ENCODE results near the gene TRIO.
A peak's percentile ranks its signal among the peaks of the same experiment; 100 is the strongest.
"Not testable (repeated sequence)": the region's sequence is repeated elsewhere in the genome, so short reads cannot be mapped to it uniquely, and the experiment has no call there.

Gene TRIO

GRCh38 chr5:14207428-14207827 lies 64.3 kb downstream of the TRIO start:
- TF ChIP-seq ZNF596 (tag by site-specific recombination; IDR thresholded peaks at IDR 0.05), result peak; percentile 58; the same call in 1 of the 2 replicates
- CTCF ChIA-PET, result interaction anchor here (0.6 kb wide), 1 partner anchor 100 kb away, joined by 3 read pairs; no protein-coding TSS in a partner anchor
- not testable (repeated sequence) for H3K27ac ChIP-seq (ENCODE audit: extremely low read depth, low read depth, low read length)

DNA sequence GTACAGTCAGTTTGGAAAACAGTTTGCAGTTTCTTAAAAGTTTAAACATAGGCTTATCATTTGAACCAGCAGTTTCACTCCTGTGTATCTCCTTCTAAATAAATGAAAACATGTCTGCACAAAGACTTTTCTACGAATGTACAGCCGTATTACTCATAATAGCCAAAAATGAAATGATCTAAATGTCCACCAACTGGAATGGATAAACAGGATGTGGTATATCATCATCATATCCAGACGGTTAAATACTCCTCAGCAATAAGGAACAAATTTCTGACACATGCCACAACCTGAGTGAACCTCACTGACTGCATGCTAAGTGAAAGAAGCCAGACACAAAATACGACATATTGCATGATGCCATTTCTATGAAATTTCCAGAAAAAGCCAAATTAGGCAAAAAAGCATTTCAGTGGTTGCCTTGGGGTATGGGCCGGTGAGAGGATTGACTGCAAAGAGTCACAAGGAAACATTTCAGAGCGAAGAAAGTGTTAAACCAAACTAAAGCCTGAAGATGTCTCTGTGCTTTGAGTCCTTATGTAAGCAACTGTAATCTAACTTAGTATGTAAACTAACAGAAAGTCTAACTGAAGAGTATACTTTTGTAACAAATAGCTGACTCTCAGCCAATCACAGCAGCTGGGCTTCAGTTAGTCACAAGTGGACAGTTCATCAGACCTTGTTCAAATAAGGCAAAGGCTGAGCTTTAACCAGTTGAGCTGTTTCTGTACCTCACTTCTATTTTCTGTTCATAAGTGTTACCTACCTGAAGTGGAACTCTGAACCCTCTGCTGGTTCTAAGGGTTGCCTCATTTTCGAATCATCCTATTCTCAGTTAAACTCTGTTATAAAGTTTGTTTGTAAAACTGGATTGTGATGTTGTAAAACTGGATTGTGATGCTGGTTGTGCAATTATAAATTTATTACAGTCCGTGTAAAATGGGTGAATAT lies 65.2 kb downstream of the TRIO start:
- no peak overlapping the region for H3K27ac ChIP-seq (ENCODE audit: extremely low read depth, low read depth, low read length)

More at GRCh38 chr5:14207428-14207827, 64.3 kb downstream of the TRIO start:
- H3K36me3 ChIP-seq (ENCODE audit: control insufficient read depth in 2 of 2, insufficient read depth in 1 of 2, low read length in 2 of 2); POLR2A ChIA-PET; H3K9me3 ChIP-seq (ENCODE audit: control insufficient read depth, insufficient read depth, low read depth, low read length); H3K4me3 ChIP-seq (ENCODE audit: low read depth, low read length): not testable (repeated sequence)
- H3K4me1 ChIP-seq (ENCODE audit: control insufficient read depth, insufficient read depth, low read length), result peaks cover 43% of the 10 kb centered on the region

More for the DNA sequence above, 65.2 kb downstream of the TRIO start:
- ChIA-PET CTCF (interaction anchor here (0.6 to 1.3 kb wide), 3 partner anchors 62 to 100 kb away, joined by 3 to 6 read pairs (median 3); no protein-coding TSS in a partner anchor), POLR2A (interaction anchor here (1.3 kb wide), 1 partner anchor 63 kb away, joined by 3 read pairs; no protein-coding TSS in a partner anchor)
- H3K4me3 ChIP-seq (ENCODE audit: low read depth, low read length), result no peak overlapping the region
- no peaks in the 10 kb centered on the region; a peak in 1 of 3 replicates for H3K36me3 ChIP-seq (ENCODE audit: control insufficient read depth in 2 of 2, insufficient read depth in 1 of 2, low read length in 2 of 2)
- H3K4me1 ChIP-seq (ENCODE audit: control insufficient read depth, insufficient read depth, low read length), result peaks cover 38% of the 10 kb centered on the region
- H3K9me3 ChIP-seq (ENCODE audit: control insufficient read depth, insufficient read depth, low read depth, low read length), result no peaks in the 10 kb centered on the region
- TF ChIP-seq, protein P1, sequence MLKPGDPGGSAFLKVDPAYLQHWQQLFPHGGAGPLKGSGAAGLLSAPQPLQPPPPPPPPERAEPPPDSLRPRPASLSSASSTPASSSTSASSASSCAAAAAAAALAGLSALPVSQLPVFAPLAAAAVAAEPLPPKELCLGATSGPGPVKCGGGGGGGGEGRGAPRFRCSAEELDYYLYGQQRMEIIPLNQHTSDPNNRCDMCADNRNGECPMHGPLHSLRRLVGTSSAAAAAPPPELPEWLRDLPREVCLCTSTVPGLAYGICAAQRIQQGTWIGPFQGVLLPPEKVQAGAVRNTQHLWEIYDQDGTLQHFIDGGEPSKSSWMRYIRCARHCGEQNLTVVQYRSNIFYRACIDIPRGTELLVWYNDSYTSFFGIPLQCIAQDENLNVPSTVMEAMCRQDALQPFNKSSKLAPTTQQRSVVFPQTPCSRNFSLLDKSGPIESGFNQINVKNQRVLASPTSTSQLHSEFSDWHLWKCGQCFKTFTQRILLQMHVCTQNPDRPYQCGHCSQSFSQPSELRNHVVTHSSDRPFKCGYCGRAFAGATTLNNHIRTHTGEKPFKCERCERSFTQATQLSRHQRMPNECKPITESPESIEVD (tag by site-specific recombination; IDR thresholded peaks at IDR 0.05), result peak; percentile 67
- TF ChIP-seq GLI2 (tag by site-specific recombination; IDR thresholded peaks at IDR 0.05; ENCODE audit: borderline replicate concordance, low read depth) (no peak), ZNF169 (tag by site-specific recombination; IDR thresholded peaks at IDR 0.05) (no peak), YY1 (tag by site-specific recombination; IDR thresholded peaks at IDR 0.05) (no peak), GLI4 (tag by site-specific recombination; IDR thresholded peaks at IDR 0.05) (no peak), ZFHX2 (tag by site-specific recombination; conservative IDR thresholded peaks at IDR 0.05) (no peak), OVOL3 (tag by site-specific recombination; IDR thresholded peaks at IDR 0.05) (no peak), TRIM28 (IDR thresholded peaks at IDR 0.05; ENCODE audit: borderline replicate concordance, low read length) (0 out of 2 replicates have a peak, but pooled peaks have one; percentile 12), ZEB2 (tag by site-specific recombination; IDR thresholded peaks at IDR 0.05) (0 out of 2 replicates have a peak, but pooled peaks have one; percentile 17), ZNF473 (tag by site-specific recombination; IDR thresholded peaks at IDR 0.05) (no peak), ZBTB6 (tag by site-specific recombination; IDR thresholded peaks at IDR 0.05) (0 out of 2 replicates have a peak, but pooled peaks have one; percentile 12), ZNF132 (tag by site-specific recombination; IDR thresholded peaks at IDR 0.05; ENCODE audit: borderline replicate concordance) (no peak), ZNF664 (tag by site-specific recombination; IDR thresholded peaks at IDR 0.05) (0 out of 2 replicates have a peak, but pooled peaks have one; percentile 48), ZNF416 (tag by site-specific recombination; IDR thresholded peaks at IDR 0.05) (no peak), ZNF670 (tag by site-specific recombination; IDR thresholded peaks at IDR 0.05; ENCODE audit: low read depth) (no peak), ZNF677 (tag by site-specific recombination; IDR thresholded peaks at IDR 0.05) (no peak)
- TF ChIP-seq, protein P2, sequence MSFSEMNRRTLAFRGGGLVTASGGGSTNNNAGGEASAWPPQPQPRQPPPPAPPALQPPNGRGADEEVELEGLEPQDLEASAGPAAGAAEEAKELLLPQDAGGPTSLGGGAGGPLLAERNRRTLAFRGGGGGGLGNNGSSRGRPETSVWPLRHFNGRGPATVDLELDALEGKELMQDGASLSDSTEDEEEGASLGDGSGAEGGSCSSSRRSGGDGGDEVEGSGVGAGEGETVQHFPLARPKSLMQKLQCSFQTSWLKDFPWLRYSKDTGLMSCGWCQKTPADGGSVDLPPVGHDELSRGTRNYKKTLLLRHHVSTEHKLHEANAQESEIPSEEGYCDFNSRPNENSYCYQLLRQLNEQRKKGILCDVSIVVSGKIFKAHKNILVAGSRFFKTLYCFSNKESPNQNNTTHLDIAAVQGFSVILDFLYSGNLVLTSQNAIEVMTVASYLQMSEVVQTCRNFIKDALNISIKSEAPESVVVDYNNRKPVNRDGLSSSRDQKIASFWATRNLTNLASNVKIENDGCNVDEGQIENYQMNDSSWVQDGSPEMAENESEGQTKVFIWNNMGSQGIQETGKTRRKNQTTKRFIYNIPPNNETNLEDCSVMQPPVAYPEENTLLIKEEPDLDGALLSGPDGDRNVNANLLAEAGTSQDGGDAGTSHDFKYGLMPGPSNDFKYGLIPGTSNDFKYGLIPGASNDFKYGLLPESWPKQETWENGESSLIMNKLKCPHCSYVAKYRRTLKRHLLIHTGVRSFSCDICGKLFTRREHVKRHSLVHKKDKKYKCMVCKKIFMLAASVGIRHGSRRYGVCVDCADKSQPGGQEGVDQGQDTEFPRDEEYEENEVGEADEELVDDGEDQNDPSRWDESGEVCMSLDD (tag by site-specific recombination; IDR thresholded peaks at IDR 0.05), result no peak
